IPS-11a (cell line): Measurements from ENCODE around the gene CDK5RAP2.
"Not testable (repeated sequence)": the region's sequence is repeated elsewhere in the genome, so short reads cannot be mapped to it uniquely, and the experiment has no call there.

ENCODE experiments used
- H3K4me3 ChIP-seq: one replicate; pipeline ENCODE4 v1.5.1; 2013; ENCODE audit warnings: low read depth, low read length, control low read depth

Gene CDK5RAP2

DNA sequence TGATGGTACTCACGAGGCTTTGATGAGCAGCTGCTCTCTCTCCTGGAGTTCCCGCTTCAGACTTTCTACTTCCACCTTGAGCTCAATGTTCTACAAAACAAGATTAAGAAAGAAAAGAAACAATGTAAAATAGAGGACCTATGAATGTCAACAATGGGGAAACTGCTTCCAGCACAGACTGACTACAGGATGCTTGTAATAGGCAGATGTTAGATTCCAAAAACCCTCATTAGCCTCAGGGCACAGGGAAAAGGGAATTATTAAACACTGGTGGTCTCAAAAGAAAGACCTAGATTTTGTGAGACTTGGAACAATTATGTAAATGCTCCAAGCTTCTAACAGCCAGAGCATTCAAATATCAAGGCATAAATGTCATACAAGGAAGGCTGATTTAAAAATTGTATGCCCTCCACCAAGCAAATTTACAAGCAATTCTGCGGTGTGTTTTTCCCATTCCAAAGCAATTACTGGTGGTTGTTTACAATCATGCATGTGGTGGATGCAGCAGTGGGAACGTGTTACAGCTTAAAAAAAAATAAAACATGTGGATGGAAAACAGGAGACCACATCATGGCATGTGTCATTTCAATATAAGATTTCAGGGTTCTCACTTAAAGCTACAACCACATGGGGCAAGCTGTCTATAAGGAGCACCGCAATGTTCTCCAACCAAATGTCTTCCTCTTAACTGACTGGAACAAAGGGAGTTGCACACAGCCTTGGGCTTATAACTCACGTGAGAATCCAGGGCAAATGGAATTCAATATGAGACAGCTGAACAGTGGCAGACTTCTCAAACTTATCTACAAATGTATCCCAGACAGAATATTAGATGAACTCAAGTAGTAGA is 34.0 kb downstream of the CDK5RAP2 start:
- no peak overlapping the region for H3K4me3 ChIP-seq

- no peak overlapping the region for H3K4me3 ChIP-seq
Observed at GRCh38 chr9:120544441-120544840, 35.5 kb downstream of the CDK5RAP2 start.

GRCh38 chr9:120542701-120543490 is 37.1 kb downstream of the CDK5RAP2 start:
- no peak overlapping the region for H3K4me3 ChIP-seq

DNA sequence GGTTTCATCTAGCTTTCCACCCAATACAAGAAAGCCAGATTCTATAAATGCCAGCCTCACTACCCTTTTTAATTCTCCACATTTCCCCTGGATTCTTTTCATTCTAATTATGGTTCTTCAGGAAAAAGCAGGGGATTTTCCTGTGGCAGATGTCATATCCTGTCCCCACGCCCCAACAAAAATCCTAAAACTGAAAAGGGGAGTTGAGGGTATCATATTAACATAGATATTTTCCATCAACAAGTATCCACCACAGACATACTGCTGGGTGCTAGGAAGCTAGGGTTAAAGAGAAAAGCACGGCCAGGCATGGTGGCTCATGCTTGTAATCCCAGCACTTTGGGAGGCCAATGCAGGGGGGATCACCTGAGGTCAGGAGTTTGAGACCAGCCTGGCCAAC is 38.0 kb downstream of the CDK5RAP2 start:
- H3K4me3 ChIP-seq: no peak overlapping the region

GRCh38 chr9:120539951-120540350 is 40.0 kb downstream of the CDK5RAP2 start:
- no peak overlapping the region for H3K4me3 ChIP-seq

- no peak overlapping the region for H3K4me3 ChIP-seq
Observed at GRCh38 chr9:120538339-120538738, 41.6 kb downstream of the CDK5RAP2 start.

- H3K4me3 ChIP-seq: no peak overlapping the region
Observed at GRCh38 chr9:120536949-120537640, 42.9 kb downstream of the CDK5RAP2 start.

DNA sequence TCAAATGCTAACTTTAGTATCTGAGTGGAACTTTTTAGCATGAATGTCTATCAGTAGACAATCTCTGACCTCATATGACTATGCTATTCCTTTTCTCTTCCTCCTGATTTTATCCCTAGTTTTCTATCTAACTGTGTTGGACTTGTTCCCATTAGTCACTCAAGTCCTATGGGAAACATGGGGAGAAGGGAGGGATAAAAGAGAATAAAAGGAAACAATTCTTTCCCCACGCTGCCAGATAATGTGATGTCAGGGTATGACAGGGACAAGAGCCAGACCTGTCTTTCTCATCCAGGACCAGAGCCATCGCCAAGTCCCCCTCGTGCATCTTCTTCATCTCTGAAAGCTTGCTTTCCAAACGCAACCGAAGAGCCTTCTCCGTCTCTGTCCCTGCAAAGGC is 43.9 kb downstream of the CDK5RAP2 start:
- no peak overlapping the region for H3K4me3 ChIP-seq

DNA sequence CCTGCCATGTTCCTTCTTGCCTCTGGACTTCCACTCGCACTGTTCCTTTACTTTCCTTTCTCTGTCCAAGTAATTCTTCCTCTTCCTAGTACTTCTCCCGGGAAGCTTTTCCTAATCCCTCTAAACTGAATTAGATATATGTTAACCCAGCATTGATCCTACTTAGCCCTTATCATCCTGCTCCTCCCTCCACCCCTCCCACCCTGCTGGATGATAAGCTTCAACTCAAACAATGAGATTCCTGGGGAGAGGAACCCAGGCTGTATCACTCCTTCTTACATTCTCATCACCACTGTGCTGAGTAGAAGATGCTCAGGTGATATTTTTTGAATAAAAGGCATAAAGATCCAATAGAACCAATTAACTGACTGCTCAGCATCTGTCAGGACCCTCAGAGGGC is 45.7 kb downstream of the CDK5RAP2 start:
- no peak overlapping the region for H3K4me3 ChIP-seq

DNA sequence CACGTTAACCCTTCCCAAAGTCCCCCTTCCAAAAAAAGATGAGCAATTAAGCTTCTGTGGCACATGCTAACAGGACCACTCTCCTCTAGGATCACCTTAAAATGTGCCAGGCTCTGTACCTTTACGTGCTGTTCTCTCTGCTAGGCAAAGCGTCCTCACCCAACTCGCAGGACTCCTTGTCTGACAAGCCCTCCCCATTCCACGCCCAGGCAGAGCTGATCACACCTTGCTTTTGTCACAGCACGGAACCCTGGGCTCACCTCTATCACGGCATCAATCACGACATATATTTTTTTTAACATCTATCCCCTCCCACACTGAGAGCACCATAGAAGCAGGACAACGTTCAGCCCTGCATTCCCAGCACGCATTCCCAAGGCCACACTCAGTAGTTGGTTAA is 47.1 kb downstream of the CDK5RAP2 start:
- H3K4me3 ChIP-seq: no peak overlapping the region

- H3K4me3 ChIP-seq: no peak overlapping the region
Observed at GRCh38 chr9:120532475-120532874, 47.5 kb downstream of the CDK5RAP2 start.

- H3K4me3 ChIP-seq: no peak overlapping the region
Observed at GRCh38 chr9:120531683-120532300, 48.2 kb downstream of the CDK5RAP2 start.

GRCh38 chr9:120530220-120530832 is 49.6 kb downstream of the CDK5RAP2 start:
- not testable (repeated sequence) for H3K4me3 ChIP-seq

- no peak overlapping the region for H3K4me3 ChIP-seq
Observed at GRCh38 chr9:120528829-120529228, 51.1 kb downstream of the CDK5RAP2 start.

DNA sequence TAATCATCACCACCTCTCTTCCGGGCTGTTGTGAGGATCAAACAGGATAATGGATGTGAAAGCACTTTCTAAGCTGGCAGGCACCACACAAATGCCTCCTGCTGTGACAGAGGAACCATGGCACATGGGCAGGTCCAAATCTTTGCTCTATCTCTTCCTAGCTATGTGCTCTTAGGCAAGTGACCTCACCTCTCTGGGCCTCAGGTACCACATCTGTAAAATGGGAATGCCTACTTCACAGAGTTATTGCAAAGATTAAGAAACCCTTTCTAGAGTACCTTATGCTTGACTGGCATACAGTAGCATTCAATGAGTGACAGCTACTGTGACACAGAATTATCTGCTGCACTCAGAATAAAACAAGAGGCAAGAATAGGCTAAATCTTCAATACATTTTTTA is 51.6 kb downstream of the CDK5RAP2 start:
- no peak overlapping the region for H3K4me3 ChIP-seq

DNA sequence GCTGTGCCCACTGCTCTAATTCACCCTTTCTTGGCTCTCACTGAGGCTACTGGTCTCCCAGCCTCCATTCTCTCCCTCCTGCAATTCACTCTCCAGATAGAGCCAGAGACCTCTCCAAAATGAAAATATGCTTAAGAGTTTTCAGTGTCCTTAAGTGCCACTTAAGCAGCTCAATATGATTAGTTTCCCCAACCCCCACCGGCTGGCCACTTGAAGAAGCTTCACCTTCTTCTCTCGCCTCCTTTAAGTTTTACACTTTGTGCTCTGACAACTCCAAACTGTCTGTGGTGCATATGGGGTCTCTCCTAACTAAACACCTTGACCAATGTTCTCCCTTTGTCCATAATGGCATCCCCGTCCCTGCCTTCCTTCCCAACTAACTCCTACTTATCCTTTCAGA is 53.4 kb downstream of the CDK5RAP2 start:
- no peak overlapping the region for H3K4me3 ChIP-seq

- H3K4me3 ChIP-seq: no peak overlapping the region
Observed at GRCh38 chr9:120524863-120525262, 55.1 kb downstream of the CDK5RAP2 start.

- no peak overlapping the region for H3K4me3 ChIP-seq
Observed at GRCh38 chr9:120524038-120524437, 55.9 kb downstream of the CDK5RAP2 start.

DNA sequence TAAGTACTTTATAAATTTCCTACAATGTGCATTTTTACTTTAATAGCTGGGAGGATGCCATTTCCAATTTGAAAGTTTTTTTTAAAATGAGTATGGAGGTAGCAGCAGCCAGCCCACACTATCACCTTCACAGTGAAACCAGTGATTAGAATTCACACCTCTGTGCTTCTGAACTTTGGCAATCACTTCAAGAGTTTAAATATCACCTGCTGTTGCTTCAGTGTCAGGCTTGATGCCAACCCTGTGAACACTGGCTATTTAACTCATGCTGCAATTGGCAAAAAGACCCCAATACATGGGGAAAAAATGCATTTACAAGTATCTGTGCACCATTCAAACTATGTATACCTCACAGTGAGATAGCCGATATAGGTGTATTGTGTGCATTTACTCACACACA is 57.4 kb downstream of the CDK5RAP2 start:
- H3K4me3 ChIP-seq: no peak overlapping the region

DNA sequence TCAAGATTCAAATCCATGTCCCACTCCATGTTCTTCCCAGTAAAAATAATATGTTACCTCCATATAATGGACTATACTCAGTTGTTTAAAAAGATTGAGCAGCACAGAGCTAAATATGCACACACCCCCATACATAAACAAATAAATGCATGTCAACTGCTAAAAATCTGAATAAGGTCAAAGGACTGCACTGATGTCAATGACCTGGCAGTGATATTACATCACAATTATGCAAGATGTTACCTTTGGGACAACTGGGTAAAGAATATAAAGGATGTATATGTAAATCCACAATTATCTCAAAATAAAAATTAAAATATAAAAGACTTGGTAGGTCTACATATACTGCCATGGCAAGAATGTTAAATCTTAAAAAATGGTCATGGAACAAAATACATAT is 57.9 kb downstream of the CDK5RAP2 start:
- H3K4me3 ChIP-seq: no peak overlapping the region

- H3K4me3 ChIP-seq: no peak overlapping the region
Observed at GRCh38 chr9:120521101-120521500, 58.9 kb downstream of the CDK5RAP2 start.
